Glutamatergic neuron (in vitro differentiated cells): ENCODE results near the gene KLF5. TPM values are rescaled to one million over a fixed set of nuclear protein-coding genes. Genes with fewer than 3 reads are reported as not detected.

Experiments
- DNase-seq: peaks from one replicate; pipeline ENCODE4 v3.0.0; 2022
- H3K27ac Mint-ChIP-seq: one replicate; pipeline ENCODE4 v1.8.0; 2020; ENCODE audit warnings: mild to moderate bottlenecking, mixed read lengths, inconsistent platforms; ENCODE audit not compliant: unreplicated experiment
- H3K27me3 Mint-ChIP-seq: one replicate; pipeline ENCODE4 v1.8.0; 2020; ENCODE audit warnings: mild to moderate bottlenecking, moderate library complexity, mixed read lengths, inconsistent platforms; ENCODE audit not compliant: unreplicated experiment
- H3K36me3 Mint-ChIP-seq: one replicate; pipeline ENCODE4 v1.8.0; 2020; ENCODE audit warnings: mild to moderate bottlenecking, mixed read lengths, inconsistent platforms; ENCODE audit not compliant: unreplicated experiment
- H3K4me1 Mint-ChIP-seq: one replicate; pipeline ENCODE4 v1.8.0; 2020; ENCODE audit warnings: mild to moderate bottlenecking, low read depth, mixed read lengths, inconsistent platforms; ENCODE audit not compliant: unreplicated experiment
- H3K4me3 Mint-ChIP-seq: one replicate; pipeline ENCODE4 v1.8.0; 2020; ENCODE audit warnings: mild to moderate bottlenecking, mixed read lengths, inconsistent platforms; ENCODE audit not compliant: unreplicated experiment
- H3K9me3 Mint-ChIP-seq: one replicate; pipeline ENCODE4 v1.8.0; 2020; ENCODE audit warnings: mild to moderate bottlenecking, moderate library complexity, mixed read lengths, inconsistent platforms; ENCODE audit not compliant: unreplicated experiment
- CTCF ChIP-seq: fragments of 200-600 bp; sonication (generic); IDR thresholded peaks from one replicate; pipeline ENCODE4 v1.5.0; 2021; ENCODE audit not compliant: partially characterized antibody, unreplicated experiment
- total RNA-seq: library from RNA; stranded (reverse); fragmentation: NEBNext Ultra II Directional; extraction: Animal tissue kit (Norgen Biotek cat#: 25700); gene quantifications from one replicate; pipeline ENCODE4 v1.2.1, GENCODE V29; 2021; ENCODE audit not compliant: unreplicated experiment

Gene KLF5
- total RNA-seq, 1 donor from 2014 or later: 0.34 TPM

- DNase-seq: no peak
These were observed 2.8 kb upstream of the KLF5 start for GRCh38 chr13:73055813-73056564.

GRCh38 chr13:73056565-73056962 lies 2.2 kb upstream of the KLF5 start:
- Mint-ChIP-seq H3K36me3 (no peaks in the 10 kb centered on the region), H3K27ac (no peak overlapping the region), H3K4me3 (no peak overlapping the region), H3K27me3 (peaks cover 16% of the 10 kb centered on the region), H3K9me3 (peaks cover 4% of the 10 kb centered on the region), H3K4me1 (peaks cover 7% of the 10 kb centered on the region)
- no peak for DNase-seq
- no peak for TF ChIP-seq CTCF

More at GRCh38 chr13:73055813-73056564, 2.8 kb upstream of the KLF5 start:
- Mint-ChIP-seq H3K27me3 (peaks cover 16% of the 10 kb centered on the region), H3K9me3 (peaks cover 4% of the 10 kb centered on the region), H3K36me3 (no peaks in the 10 kb centered on the region), H3K27ac (no peak overlapping the region), H3K4me3 (no peak overlapping the region), H3K4me1 (peaks cover 7% of the 10 kb centered on the region)
- TF ChIP-seq CTCF: no peak

- peaks cover 7% of the 10 kb centered on the region for H3K4me1 Mint-ChIP-seq
- H3K4me3 Mint-ChIP-seq: no peak overlapping the region
- no peak overlapping the region for H3K27ac Mint-ChIP-seq
- H3K9me3 Mint-ChIP-seq: peaks cover 4% of the 10 kb centered on the region
- peaks cover 19% of the 10 kb centered on the region for H3K27me3 Mint-ChIP-seq
- H3K36me3 Mint-ChIP-seq: no peaks in the 10 kb centered on the region
- no peak for DNase-seq
- no peak for TF ChIP-seq CTCF
These were observed 1.3 kb upstream of the KLF5 start for GRCh38 chr13:73057284-73058063.

- no peaks in the 10 kb centered on the region for H3K36me3 Mint-ChIP-seq
- peaks cover 7% of the 10 kb centered on the region for H3K4me1 Mint-ChIP-seq
- TF ChIP-seq CTCF: no peak
- no peak overlapping the region for H3K27ac Mint-ChIP-seq
- H3K9me3 Mint-ChIP-seq: peaks cover 4% of the 10 kb centered on the region
- DNase-seq: no peak
- peaks cover 19% of the 10 kb centered on the region for H3K27me3 Mint-ChIP-seq
- peak overlapping the region; percentile 90 for H3K4me3 Mint-ChIP-seq
These were observed 816 bp upstream of the KLF5 start for GRCh38 chr13:73058064-73058313.

GRCh38 chr13:73058432-73058735 lies 421 bp upstream of the KLF5 start:
- peaks cover 7% of the 10 kb centered on the region for H3K4me1 Mint-ChIP-seq
- H3K27me3 Mint-ChIP-seq: peaks cover 19% of the 10 kb centered on the region
- no peak overlapping the region for H3K27ac Mint-ChIP-seq
- no peaks in the 10 kb centered on the region for H3K36me3 Mint-ChIP-seq
- peak overlapping the region; percentile 90 for H3K4me3 Mint-ChIP-seq
- no peak for TF ChIP-seq CTCF
- peaks cover 4% of the 10 kb centered on the region for H3K9me3 Mint-ChIP-seq
- no peak for DNase-seq
